ENCODE results near the gene TP63.
"Not testable (repeated sequence)": the region's sequence is repeated elsewhere in the genome, so short reads cannot be mapped to it uniquely, and the experiment has no call there.

TP63 gene

GRCh38 chr3:189631373-189631408, at the start of gene TP63:
Gene TP63 (plus strand): TSS chr3:189631389. CDS start chr3:189631516, 127 bp downstream.
- no peak for DNase-seq

- DNase-seq: no peak
Observed at GRCh38 chr3:189582179-189582578, 49.0 kb upstream of the TP63 start.

GRCh38 chr3:189584645-189585044, 46.5 kb upstream of the TP63 start:
- no peak for DNase-seq

- no peak for DNase-seq
Observed at GRCh38 chr3:189586941-189587663, 44.1 kb upstream of the TP63 start.

- DNase-seq: no peak
Observed at GRCh38 chr3:189587664-189588040, 43.5 kb upstream of the TP63 start.

- DNase-seq: no peak
Observed at GRCh38 chr3:189588070-189588469, 43.1 kb upstream of the TP63 start.

- peak; percentile 60 for DNase-seq
Observed at GRCh38 chr3:189588475-189589178, 42.6 kb upstream of the TP63 start.

GRCh38 chr3:189589179-189589569, 42.0 kb upstream of the TP63 start:
- DNase-seq: no peak

- no peak for DNase-seq
Observed at GRCh38 chr3:189590223-189590622, 41.0 kb upstream of the TP63 start.

GRCh38 chr3:189593581-189593980, 37.6 kb upstream of the TP63 start:
- no peak for DNase-seq

- not testable (repeated sequence) for DNase-seq
Observed at GRCh38 chr3:189596078-189596979, 34.9 kb upstream of the TP63 start.

GRCh38 chr3:189597918-189598317, 33.3 kb upstream of the TP63 start:
- DNase-seq: no peak

GRCh38 chr3:189598530-189599225, 32.5 kb upstream of the TP63 start:
- no peak for DNase-seq

GRCh38 chr3:189602471-189602870, 28.7 kb upstream of the TP63 start:
- DNase-seq: no peak

- no peak for DNase-seq
Observed at GRCh38 chr3:189605717-189606116, 25.5 kb upstream of the TP63 start.

GRCh38 chr3:189606774-189607173, 24.4 kb upstream of the TP63 start:
- no peak for DNase-seq

- DNase-seq: not testable (repeated sequence)
Observed at GRCh38 chr3:189612641-189613040, 18.5 kb upstream of the TP63 start.

- DNase-seq: no peak
Observed at GRCh38 chr3:189613122-189613521, 18.1 kb upstream of the TP63 start.

- no peak for DNase-seq
Observed at GRCh38 chr3:189621948-189622603, 9.1 kb upstream of the TP63 start.

- no peak for DNase-seq
Observed at GRCh38 chr3:189622629-189623028, 8.6 kb upstream of the TP63 start.

- DNase-seq: no peak
Observed at GRCh38 chr3:189624130-189624529, 7.1 kb upstream of the TP63 start.

- no peak for DNase-seq
Observed at GRCh38 chr3:189625071-189625470, 6.1 kb upstream of the TP63 start.

GRCh38 chr3:189625572-189625971, 5.6 kb upstream of the TP63 start:
- DNase-seq: no peak

All from amniotic stem cell (primary cell).